Upper lobe of left lung (tissue), 6 donors: Measurements from ENCODE around the gene PDE4A. TPM values are rescaled to one million over a fixed set of nuclear protein-coding genes. Genes with fewer than 3 reads are reported as not detected.
"Not testable (repeated sequence)": the region's sequence is repeated elsewhere in the genome, so short reads cannot be mapped to it uniquely, and the experiment has no call there.

Experiments used
- ATAC-seq, 2 donors: fragments of 200-7000 bp; cut with Tn5 transposase; one replicate each; pipeline ENCODE4 v1.9.1; 2022; ENCODE audit warnings: mild to moderate bottlenecking in 2 of 2, moderate library complexity in 2 of 2; ENCODE audit not compliant: low FRiP score in 2 of 2
- DNase-seq, 2 donors: peaks; one replicate each; pipeline ENCODE4 v3.0.0-alpha.2; 2019 to 2020
- H3K27ac ChIP-seq, 4 donors: fragments of 200-600 bp; sonication (generic); one replicate each; pipeline ENCODE4 v1.5.1; 2016 to 2019
- H3K27me3 ChIP-seq, 4 donors: fragments of 200-600 bp; sonication (generic); one replicate each; pipeline ENCODE4 v1.5.1; 2017 to 2019
- H3K36me3 ChIP-seq, 4 donors: fragments of 200-600 bp; sonication (generic); one replicate each; pipeline ENCODE4 v1.5.1; 2016 to 2019
- H3K4me1 ChIP-seq, 4 donors: fragments of 200-600 bp; sonication (generic); one replicate each; pipeline ENCODE4 v1.5.1; 2018 to 2019
- H3K4me3 ChIP-seq, 4 donors: fragments of 200-600 bp; sonication (generic); one replicate each; pipeline ENCODE4 v1.5.1; 2017 to 2019; ENCODE audit warnings: mild to moderate bottlenecking in 2 of 4, moderate library complexity in 1 of 4
- H3K9me3 ChIP-seq, 4 donors: fragments of 200-600 bp; sonication (generic); one replicate each; pipeline ENCODE4 v1.5.1; 2018 to 2019
- CTCF ChIP-seq, 6 experiments: fragments of 450-650 bp in 4 of 6; fragments of 200-600 bp in 2 of 6; sonication (generic) in 2 of 6; IDR thresholded peaks; one replicate each; pipeline ENCODE4 v1.5.1; 2016 to 2019; ENCODE audit warnings: antibody characterized with exemption in 6 of 6
- EP300 ChIP-seq, 4 donors: sonication (generic); formaldehyde crosslinking; IDR thresholded peaks; one replicate each; pipeline ENCODE4 v1.5.1; 2017; ENCODE audit warnings: antibody characterized with exemption in 4 of 4, control low read depth in 2 of 4
- POLR2A ChIP-seq, 4 donors: fragments of 450-650 bp; IDR thresholded peaks; one replicate each; pipeline ENCODE4 v1.5.1; 2016 to 2017; ENCODE audit warnings: antibody characterized with exemption in 4 of 4, mild to moderate bottlenecking in 2 of 4
- POLR2AphosphoS5 ChIP-seq, 2 donors: sonication (generic); formaldehyde crosslinking; IDR thresholded peaks; one replicate each; pipeline ENCODE4 v1.5.1; 2017; ENCODE audit warnings: antibody characterized with exemption in 2 of 2
- WGBS, 2 donors: methylation state at CpG; one replicate each; pipeline ENCODE4 v1.1.5; 2017 to 2018; 5-methylcytosine and 5-hydroxymethylcytosine counted together
- total RNA-seq, 6 donors: library from RNA; depleted of rRNA in 4 of 6; stranded (reverse); fragments of >200 nt in 4 of 6; gene quantifications; one replicate each; pipeline versions ENCODE4 v1.1.0 to v1.2.1, GENCODE V29; 2016 to 2021
- donor health status: DM: no; HTN: no; CAD: no; lungs with moderate emphysema.
- donor health status: DM: no; HTN: yes; CAD: no; lungs with severe emphysema.

Gene PDE4A
- total RNA-seq, 6 donors from 2014 or later, result 22.8 to 38.2 (median 31.2) TPM

GRCh38 chr19:10408511-10409283, 11.6 kb upstream of the PDE4A start:
- ATAC-seq, result peak; percentile 53 to 63
- H3K4me1 ChIP-seq, result peaks cover 32 to 61% (median 42%) of the 10 kb centered on the region in 4 donors
- no peaks in the 10 kb centered on the region for H3K36me3 ChIP-seq
- peaks cover 0 to 13% (median 7%) of the 10 kb centered on the region in 4 donors for H3K27me3 ChIP-seq
- 49 to 72% methylated on average over 14 to 15 of the region's 18 CpGs for WGBS, 2 donors
- H3K4me3 ChIP-seq, result no peak overlapping the region
- peak; percentile 76 to 79 for DNase-seq
- H3K9me3 ChIP-seq, result no peaks in the 10 kb centered on the region
- TF ChIP-seq EP300 (IDR thresholded peaks at IDR 0.05) (no peak), CTCF (IDR thresholded peaks at IDR 0.05) (no peak), POLR2A (IDR thresholded peaks at IDR 0.05) (peak in 1 of 4 donors; percentile 40), POLR2AphosphoS5 (IDR thresholded peaks at IDR 0.05) (peak; percentile 11 to 60)
- peak overlapping the region; percentile 19 to 73 (median 58) for H3K27ac ChIP-seq

DNA sequence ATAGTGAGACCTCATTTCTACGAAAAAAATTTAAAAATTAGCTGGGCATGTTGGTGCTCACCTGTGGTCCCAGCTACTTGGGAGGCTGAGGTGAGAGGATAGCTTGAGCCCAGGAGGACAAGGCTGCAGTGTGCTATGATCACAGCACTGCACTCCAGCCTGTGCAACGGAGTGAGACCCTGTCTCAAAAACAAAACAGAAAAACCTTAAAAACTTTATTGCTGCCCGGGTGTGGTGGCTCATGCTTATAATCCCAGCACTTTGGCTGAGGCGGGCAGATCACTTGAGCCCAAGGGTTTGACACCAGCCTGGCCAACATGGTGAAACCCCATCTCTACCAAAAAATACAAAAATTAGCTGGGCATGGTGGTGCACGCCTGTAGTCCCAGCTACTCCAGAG, 9.1 kb upstream of the PDE4A start:
- DNase-seq, H3K27me3 ChIP-seq, H3K36me3 ChIP-seq, H3K4me3 ChIP-seq, ATAC-seq, H3K9me3 ChIP-seq, H3K27ac ChIP-seq: not testable (repeated sequence)
- H3K4me1 ChIP-seq, result peaks cover 22 to 46% (median 32%) of the 10 kb centered on the region in 4 donors
- 87 to 91% methylated on average over 5 of the region's 5 CpGs for WGBS, 2 donors

- Histone ChIP-seq H3K27ac (peak overlapping the region in 3 of 4 donors; percentile 43 to 67 (median 58)), H3K36me3 (no peaks in the 10 kb centered on the region), H3K27me3 (peaks cover 0 to 10% (median under 1%) of the 10 kb centered on the region in 4 donors), H3K4me3 (no peak overlapping the region), H3K4me1 (peaks cover 26 to 49% (median 33%) of the 10 kb centered on the region in 4 donors), H3K9me3 (peaks cover 0 to 3% (median 1%) of the 10 kb centered on the region in 4 donors)
- TF ChIP-seq EP300 (IDR thresholded peaks at IDR 0.05) (no peak), CTCF (IDR thresholded peaks at IDR 0.05) (no peak), POLR2AphosphoS5 (IDR thresholded peaks at IDR 0.05) (no peak), POLR2A (IDR thresholded peaks at IDR 0.05) (no peak)
- no peak for ATAC-seq
- no peak for DNase-seq
- 73 to 74% methylated on average over 13 of the region's 13 CpGs for WGBS, 2 donors
These were observed 7.9 kb upstream of the PDE4A start for GRCh38 chr19:10412257-10412977.

- Histone ChIP-seq H3K27ac (peak overlapping the region; percentile 19 to 77 (median 49)), H3K4me1 (peaks cover 38 to 60% (median 45%) of the 10 kb centered on the region in 4 donors), H3K4me3 (peak overlapping the region; percentile 40 to 56 (median 50)), H3K27me3 (peaks cover 2 to 46% (median 29%) of the 10 kb centered on the region in 4 donors), H3K36me3 (no peaks in the 10 kb centered on the region), H3K9me3 (peaks cover 0 to 3% (median 1%) of the 10 kb centered on the region in 4 donors)
- TF ChIP-seq POLR2A (IDR thresholded peaks at IDR 0.05), result no peak
- no peak for TF ChIP-seq EP300 (IDR thresholded peaks at IDR 0.05)
- no peak for TF ChIP-seq POLR2AphosphoS5 (IDR thresholded peaks at IDR 0.05)
- TF ChIP-seq CTCF (IDR thresholded peaks at IDR 0.05), result no peak
- 0 to 3% methylated on average over 4 to 9 of the region's 9 CpGs for WGBS, 2 donors
- no peak for ATAC-seq
- DNase-seq, result no peak
These were observed 4.3 kb upstream of the PDE4A start for GRCh38 chr19:10416083-10416379.
